OCI-LY7 (cell line): ENCODE results near the gene H6PD. TPM values are rescaled to one million over a fixed set of nuclear protein-coding genes. Genes with fewer than 3 reads are reported as not detected.

ENCODE experiments used
- BruUV-seq: library from RNA; stranded (reverse); fragments of 400-500 nt; replicated peaks from 2 replicates; lab custom pipeline; 2021; lab: Mats Ljungman, UMichigan
- CTCF ChIA-PET: fragments of 300-600 bp; sonication (Branson Sonifier 250); formaldehyde crosslinking; loops from one replicate; lab custom pipeline; 2022; ENCODE audit warnings: antibody characterized with exemption; ENCODE audit not compliant: unreplicated experiment; lab: Charles Lee
- POLR2A ChIA-PET: fragments of 300-600 bp; sonication (Branson Sonifier 250); formaldehyde crosslinking; loops from one replicate; lab custom pipeline; 2022; ENCODE audit warnings: antibody characterized with exemption; lab: Charles Lee
- DNase-seq: peaks from one replicate; pipeline ENCODE4 v3.0.0-alpha.2; 2015; ENCODE audit warnings: low spot score
- H2AFZ ChIP-seq: fragments of 200-600 bp; sonication (generic), shearing (Covaris generic); 2 replicates; pipeline ENCODE4 v1.6.1; 2014; ENCODE audit warnings: mild to moderate bottlenecking, antibody characterized with exemption, low read length, moderate library complexity
- H3K27ac ChIP-seq: fragments of 200-600 bp; sonication (generic); 2 replicates; pipeline ENCODE4 v1.5.1; 2014; ENCODE audit warnings: mixed run types, low read depth, mild to moderate bottlenecking, moderate library complexity, low read length, inconsistent platforms; ENCODE audit not compliant: poor library complexity, severe bottlenecking
- H3K36me3 ChIP-seq: fragments of 200-600 bp; sonication (generic); 2 replicates; pipeline ENCODE4 v1.6.1; 2014; ENCODE audit warnings: mild to moderate bottlenecking, antibody characterized with exemption, low read length, moderate library complexity, mixed read lengths; ENCODE audit not compliant: insufficient read depth
- H3K4me1 ChIP-seq: fragments of 200-600 bp; sonication (generic); 2 replicates; pipeline ENCODE4 v1.5.1; 2014; ENCODE audit warnings: mild to moderate bottlenecking, low read length; ENCODE audit not compliant: insufficient read depth, poor library complexity, severe bottlenecking
- H3K4me2 ChIP-seq: fragments of 200-600 bp; sonication (generic); 2 replicates; pipeline ENCODE4 v1.6.1; 2014; ENCODE audit warnings: mild to moderate bottlenecking, low read length
- H3K4me3 ChIP-seq: fragments of 200-600 bp; sonication (generic); 2 replicates; pipeline ENCODE4 v1.5.1; 2014; ENCODE audit warnings: mild to moderate bottlenecking, low read depth, low read length; ENCODE audit not compliant: poor library complexity, severe bottlenecking
- H3K79me2 ChIP-seq: fragments of 200-600 bp; sonication (generic); 2 replicates; pipeline ENCODE4 v1.6.1; 2016; ENCODE audit warnings: low read depth, mild to moderate bottlenecking, low read length, moderate library complexity, mixed read lengths; ENCODE audit not compliant: insufficient read depth
- H3K9me2 ChIP-seq: fragments of 200-600 bp; sonication (generic); 2 replicates; pipeline ENCODE4 v1.6.1; 2016; ENCODE audit warnings: mild to moderate bottlenecking, low read length, mixed read lengths; ENCODE audit not compliant: insufficient read depth
- H3K9me3 ChIP-seq: fragments of 200-600 bp; sonication (generic); 2 replicates; pipeline ENCODE4 v1.6.1; 2014; ENCODE audit warnings: mild to moderate bottlenecking, mixed run types, low read length, mixed read lengths
- H4K20me1 ChIP-seq: fragments of 200-600 bp; sonication (generic); 2 replicates; pipeline ENCODE4 v1.6.1; 2014; ENCODE audit warnings: mild to moderate bottlenecking, antibody characterized with exemption, low read length, moderate library complexity, mixed read lengths; ENCODE audit not compliant: insufficient read depth
- CTCF ChIP-seq: fragments of 200-600 bp; sonication (generic); conservative IDR thresholded peaks from 2 replicates; pipeline ENCODE4 v1.5.1; 2014; ENCODE audit warnings: mild to moderate bottlenecking, antibody characterized with exemption, low read length, moderate library complexity, mixed read lengths
- EZH2phosphoT487 ChIP-seq: fragments of 200-600 bp; sonication (generic); IDR thresholded peaks from 2 replicates; pipeline ENCODE4 v1.6.1; 2018; ENCODE audit warnings: low read depth, borderline replicate concordance, mild to moderate bottlenecking, mixed run types, antibody characterized with exemption, low read length, moderate library complexity, mixed read lengths
- intact Hi-C: fragments of 100-400 bp; cut with micrococcal nuclease; formaldehyde crosslinking; loops from one replicate; pipeline ENCODE4 v1.10.0; 2022; ENCODE audit not compliant: unreplicated experiment
- total RNA-seq, 2 experiments: library from RNA; depleted of rRNA in 1 of 2; stranded (reverse); fragments of >200 nt in 1 of 2; shearing (Covaris generic) in 1 of 2; gene quantifications; 2 replicates each; pipeline ENCODE4 v1.2.3, GENCODE V29; 2014 to 2022

H6PD gene
- total RNA-seq, 2 experiments from 2014 or later, result 8.5 to 22.1 TPM

GRCh38 chr1:9281071-9281827 is 46.7 kb downstream of the H6PD start:
- no peak for DNase-seq
- ChIA-PET CTCF (no interaction called here), POLR2A (interaction anchor here (0.5 kb wide), 2 partner anchors 152 to 261 kb away, joined by 3 read pairs; no protein-coding TSS in a partner anchor)
- H3K36me3 ChIP-seq, result no peaks in the 10 kb centered on the region
- H3K79me2 ChIP-seq, result no peaks in the 10 kb centered on the region
- no peaks in the 10 kb centered on the region for H4K20me1 ChIP-seq
- intact Hi-C loops, result no loop called here
- no peak for TF ChIP-seq CTCF
- TF ChIP-seq EZH2phosphoT487, result no peak
- H3K9me3 ChIP-seq, result no peaks in the 10 kb centered on the region
- no peak overlapping the region for H3K4me3 ChIP-seq
- H3K27ac ChIP-seq, result no peak overlapping the region
- H3K4me2 ChIP-seq, result no peak overlapping the region
- H3K4me1 ChIP-seq, result no peaks in the 10 kb centered on the region
- H2AFZ ChIP-seq, result no peak overlapping the region
- no peaks in the 10 kb centered on the region for H3K9me2 ChIP-seq
- BruUV-seq, result no TSS peak

- no peak overlapping the region for H2AFZ ChIP-seq
Measured at GRCh38 chr1:9281908-9282695, 47.5 kb downstream of the H6PD start.

More at GRCh38 chr1:9281908-9282695, 47.5 kb downstream of the H6PD start:
- no peaks in the 10 kb centered on the region for H3K36me3 ChIP-seq
- no peak overlapping the region for H3K27ac ChIP-seq
- intact Hi-C loops, result no loop called here
- H3K4me1 ChIP-seq, result no peaks in the 10 kb centered on the region
- H3K4me2 ChIP-seq, result no peak overlapping the region
- no peak overlapping the region for H3K4me3 ChIP-seq
- DNase-seq, result no peak
- H3K9me3 ChIP-seq, result no peaks in the 10 kb centered on the region
- CTCF ChIA-PET, result no interaction called here
- TF ChIP-seq EZH2phosphoT487 (no peak), CTCF (no peak)
- H3K79me2 ChIP-seq, result no peaks in the 10 kb centered on the region
- POLR2A ChIA-PET, result interaction anchor here (0.5 kb wide), 1 partner anchor 262 kb away, joined by 3 read pairs; no protein-coding TSS in a partner anchor
- H3K9me2 ChIP-seq, result no peaks in the 10 kb centered on the region
- BruUV-seq, result no TSS peak
- no peaks in the 10 kb centered on the region for H4K20me1 ChIP-seq
